Kidney tubule cell (primary cell): ENCODE results near the gene RFNG.

ENCODE experiments used
- DNase-seq: peaks from one replicate; pipeline ENCODE4 v3.0.0-alpha.2; 2018; ENCODE audit warnings: low spot score

Gene RFNG, protein sequence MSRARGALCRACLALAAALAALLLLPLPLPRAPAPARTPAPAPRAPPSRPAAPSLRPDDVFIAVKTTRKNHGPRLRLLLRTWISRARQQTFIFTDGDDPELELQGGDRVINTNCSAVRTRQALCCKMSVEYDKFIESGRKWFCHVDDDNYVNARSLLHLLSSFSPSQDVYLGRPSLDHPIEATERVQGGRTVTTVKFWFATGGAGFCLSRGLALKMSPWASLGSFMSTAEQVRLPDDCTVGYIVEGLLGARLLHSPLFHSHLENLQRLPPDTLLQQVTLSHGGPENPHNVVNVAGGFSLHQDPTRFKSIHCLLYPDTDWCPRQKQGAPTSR

DNA sequence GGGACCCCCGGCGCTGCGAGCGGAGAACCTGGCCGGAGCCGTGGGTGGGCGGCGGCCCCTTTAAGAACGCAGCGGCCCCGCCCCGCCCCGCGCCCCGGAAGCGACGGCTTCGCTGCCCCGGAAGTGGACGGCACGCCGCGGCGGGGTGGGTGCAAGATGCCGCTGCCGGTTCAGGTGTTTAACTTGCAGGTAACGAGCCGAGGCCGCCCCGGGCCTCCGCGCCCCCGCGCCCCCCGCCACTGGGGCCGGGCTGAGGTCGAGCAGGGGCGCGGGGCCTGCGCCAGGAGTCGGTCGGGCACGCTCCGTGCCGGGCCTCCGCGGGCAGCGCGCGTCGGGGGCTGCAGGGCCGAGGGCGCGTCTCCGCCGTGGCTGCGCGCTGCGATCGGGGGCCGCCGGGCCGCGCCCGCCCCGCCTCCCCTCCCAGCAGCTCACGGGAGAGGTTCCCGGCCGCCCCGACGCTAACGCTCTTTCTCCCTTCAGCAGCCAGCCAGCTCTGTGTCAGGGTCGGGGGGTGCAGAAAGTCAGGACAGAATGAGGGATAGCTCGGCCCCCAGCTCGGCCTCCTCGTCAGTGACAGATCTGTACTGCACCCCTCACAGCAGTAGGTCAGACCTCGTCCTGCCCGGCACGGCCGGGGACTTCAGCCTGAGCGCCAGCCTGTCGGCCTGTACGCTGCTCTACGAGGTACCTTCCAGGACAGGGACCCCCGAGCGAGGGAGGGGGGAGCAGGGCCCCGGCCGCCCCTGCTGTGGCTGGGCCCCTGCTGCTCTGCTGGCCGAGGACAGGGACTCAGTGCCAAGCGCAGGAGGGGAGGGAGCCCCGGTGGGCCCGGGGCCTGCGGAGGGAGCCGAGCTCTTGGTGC is at the start of gene RFNG, which contains the start of gene GPS1:
Gene RFNG, minus strand, starts transcription at position 36 of the 862 bp plus-strand sequence. CDS start 45 bp downstream, outside the sequence.
Gene GPS1, plus strand, starts transcription at position 123 of the 862 bp plus-strand sequence. Its CDS starts 34 bp downstream, at position 157.
- peak; percentile 69 for DNase-seq

DNA sequence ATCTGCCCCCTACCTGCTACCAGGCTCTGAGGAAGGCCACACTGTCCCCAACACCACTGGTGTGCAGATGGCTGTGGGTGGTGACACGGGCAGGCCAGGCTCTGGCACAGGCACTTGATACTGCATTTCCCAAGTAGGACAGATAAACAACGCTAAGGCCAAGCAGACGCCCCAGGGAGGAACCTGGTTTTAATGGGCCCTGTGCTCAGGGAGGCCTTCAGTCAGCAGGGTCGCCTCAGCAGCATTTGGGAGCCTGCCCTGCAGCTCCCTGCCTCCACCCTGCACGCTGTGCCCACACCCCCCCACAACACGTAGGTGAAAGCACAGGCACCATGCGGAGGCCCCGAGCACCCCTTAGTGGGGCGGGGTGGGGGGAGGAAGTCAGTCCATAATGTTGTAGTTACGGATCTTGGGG is 49.7 kb upstream of the RFNG start:
- no peak for DNase-seq

DNA sequence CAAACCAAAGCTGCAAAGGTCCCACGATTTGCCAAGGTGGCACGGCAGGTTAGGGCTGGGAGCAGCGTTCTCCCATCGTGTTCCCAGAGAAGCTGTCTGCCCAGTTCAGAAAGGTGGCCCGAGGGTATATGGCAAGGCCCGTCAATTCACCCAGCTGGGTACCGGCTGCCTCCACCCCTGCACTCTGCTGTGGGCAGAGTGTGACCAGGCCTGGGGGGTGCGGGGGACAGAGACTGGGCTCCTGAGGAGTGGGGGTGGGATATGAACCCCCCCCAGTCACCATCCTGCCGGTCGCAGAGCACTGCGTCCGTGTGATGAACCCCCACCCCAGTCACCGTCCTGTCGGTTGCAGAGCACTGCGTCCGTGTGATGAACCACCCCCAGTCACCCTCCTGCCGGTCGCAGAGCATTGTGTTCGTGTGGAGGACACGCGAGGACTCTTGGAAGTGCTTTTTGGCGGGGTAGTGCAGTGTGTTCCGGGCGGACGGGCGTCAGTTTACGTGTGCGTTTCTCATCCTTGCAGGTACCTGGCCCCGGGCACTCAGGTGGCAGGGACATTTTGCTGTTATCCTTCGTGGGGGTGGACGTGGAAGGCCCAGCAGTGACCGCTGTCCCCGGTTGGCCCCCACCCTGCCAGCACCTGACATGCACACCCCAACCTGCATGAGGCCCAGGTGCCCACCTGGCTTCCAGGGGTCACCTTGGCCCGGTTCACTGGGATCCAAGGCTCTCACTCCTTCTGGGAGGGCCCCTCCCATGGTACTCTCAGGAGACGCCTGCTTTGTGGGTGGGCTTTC is 49.1 kb upstream of the RFNG start:
- DNase-seq: no peak

DNA sequence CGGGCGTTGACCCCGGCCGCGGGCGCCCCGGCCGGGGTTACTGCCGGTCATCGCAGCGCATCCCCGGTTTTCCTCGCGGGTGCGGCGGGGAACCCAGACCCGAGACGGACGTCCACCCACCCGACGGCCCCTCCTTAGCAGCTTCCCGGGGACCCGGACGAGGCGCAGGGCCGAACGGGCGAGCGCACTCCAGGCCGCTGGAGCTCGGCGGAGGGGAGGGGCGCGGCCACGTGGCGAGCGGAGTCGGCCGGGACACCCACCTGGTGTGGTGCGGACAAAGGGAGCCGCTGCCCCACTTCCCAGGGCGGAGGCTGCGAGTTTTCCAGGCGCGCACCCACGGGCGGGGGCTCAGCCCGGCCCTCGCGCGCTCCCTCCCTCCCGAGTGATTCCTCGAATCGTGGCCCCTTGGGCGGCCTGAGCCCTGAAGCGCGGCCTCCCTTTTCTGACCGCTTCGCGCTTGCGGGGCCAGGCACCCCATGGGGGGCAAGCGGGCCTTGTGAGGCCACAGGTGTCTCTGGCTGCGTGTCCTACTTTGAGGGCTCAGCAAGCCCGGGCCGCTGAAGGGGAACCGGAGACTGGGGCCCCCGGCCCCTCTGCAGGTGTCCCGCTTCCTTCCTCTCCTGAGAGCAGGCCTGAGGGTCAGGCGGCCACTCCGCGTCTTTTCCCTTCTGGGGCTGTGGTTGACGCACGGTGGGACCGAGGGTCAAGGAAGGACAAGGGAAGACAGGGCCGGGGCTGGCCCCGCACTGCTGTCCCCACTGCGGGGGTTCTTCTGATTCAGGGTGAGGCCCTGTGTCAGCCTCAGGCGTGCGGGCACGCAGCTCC is 47.5 kb upstream of the RFNG start:
- DNase-seq: no peak

DNA sequence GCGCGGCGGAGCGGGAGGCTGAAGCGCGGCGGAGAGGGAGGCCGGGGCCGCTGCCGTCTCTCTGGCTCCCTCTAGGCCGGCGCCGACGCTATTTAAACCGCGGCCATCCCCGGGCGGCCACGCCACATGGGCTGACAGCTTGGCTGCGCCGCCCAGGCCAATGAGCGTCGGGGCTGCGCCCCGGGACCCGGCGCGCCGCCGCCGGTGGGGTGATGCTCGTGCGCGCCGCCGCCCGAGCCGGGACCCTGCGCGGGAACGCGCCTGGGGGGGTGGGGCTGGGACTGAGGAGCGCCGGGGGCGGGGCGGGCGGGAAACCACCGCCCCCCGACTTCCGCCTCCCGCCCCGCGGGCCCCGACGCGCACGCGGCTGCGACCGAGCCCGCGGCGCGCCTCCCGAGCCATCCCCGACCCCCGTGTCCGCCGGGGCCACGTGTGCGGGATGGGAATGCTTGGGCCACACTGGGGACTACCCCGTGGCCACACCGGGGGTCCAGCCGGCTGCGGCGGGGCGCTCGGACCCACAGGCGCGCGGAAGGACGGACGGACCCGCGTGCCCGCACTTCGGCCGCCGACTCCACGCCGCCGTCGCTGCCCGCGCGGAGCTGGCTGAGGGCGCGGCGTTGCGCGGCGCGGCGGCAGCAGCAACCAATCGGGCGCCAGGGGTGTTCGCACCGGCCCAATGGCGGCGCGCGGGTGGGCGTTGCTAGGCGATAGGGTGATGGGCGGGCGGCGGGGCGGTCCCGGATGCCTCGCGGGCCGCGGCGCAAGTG is 46.7 kb upstream of the RFNG start, which contains the start of gene FASN:
Gene FASN, minus strand, starts transcription at position 68 of the 770 bp plus-strand sequence. CDS start 1,791 bp downstream, outside the sequence.
- DNase-seq: peak; percentile 97

DNA sequence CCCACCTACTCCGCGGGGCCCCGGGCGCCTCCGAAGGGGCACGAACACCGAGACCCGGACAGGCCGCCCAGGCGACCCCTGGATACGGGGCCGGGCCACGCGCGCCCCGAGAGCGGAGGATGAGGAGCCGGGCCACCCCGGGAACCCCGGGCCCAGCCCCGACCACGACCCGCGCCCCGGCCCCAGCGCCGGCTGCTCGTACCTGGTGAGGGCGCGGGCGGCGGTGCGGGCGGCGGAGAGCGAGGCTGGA is 46.2 kb upstream of the RFNG start:
- no peak for DNase-seq

DNA sequence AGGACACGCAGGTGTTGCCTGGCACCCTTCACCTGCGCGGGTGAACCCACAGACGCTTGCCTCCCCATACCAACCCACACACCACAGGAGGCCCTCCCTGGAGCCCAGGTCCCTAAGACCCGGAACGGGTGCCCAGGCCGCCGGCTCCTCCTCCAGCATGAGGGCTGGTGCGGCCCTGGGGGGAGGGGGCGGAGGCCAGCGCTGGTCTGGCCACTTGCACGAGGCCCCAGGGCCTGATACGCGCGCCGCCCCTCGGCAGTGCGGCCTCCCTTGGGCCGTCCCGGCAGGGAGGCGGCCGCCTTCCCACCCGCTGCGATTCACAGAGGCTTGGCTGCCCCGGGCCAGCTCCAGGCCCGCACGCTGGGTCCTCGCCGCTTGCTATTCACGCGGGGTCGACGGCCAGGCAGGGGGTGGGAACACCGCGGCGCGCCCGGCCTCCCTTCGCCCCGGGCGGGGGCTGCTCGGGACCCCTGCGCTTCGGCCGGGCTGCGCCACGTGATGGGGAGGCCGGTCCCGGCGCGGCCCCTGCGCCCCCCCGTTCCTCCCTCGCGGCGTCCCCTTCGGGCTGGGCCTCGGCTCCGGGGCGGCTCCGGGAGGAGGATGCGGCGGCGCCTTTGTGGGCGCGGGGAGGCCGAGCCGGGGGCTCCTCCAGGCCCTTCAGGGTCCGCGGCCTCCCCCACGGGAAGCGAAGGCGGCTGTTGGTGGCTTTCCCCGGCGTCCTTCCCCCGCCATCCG is 45.7 kb upstream of the RFNG start:
- DNase-seq: peak; percentile 48

DNA sequence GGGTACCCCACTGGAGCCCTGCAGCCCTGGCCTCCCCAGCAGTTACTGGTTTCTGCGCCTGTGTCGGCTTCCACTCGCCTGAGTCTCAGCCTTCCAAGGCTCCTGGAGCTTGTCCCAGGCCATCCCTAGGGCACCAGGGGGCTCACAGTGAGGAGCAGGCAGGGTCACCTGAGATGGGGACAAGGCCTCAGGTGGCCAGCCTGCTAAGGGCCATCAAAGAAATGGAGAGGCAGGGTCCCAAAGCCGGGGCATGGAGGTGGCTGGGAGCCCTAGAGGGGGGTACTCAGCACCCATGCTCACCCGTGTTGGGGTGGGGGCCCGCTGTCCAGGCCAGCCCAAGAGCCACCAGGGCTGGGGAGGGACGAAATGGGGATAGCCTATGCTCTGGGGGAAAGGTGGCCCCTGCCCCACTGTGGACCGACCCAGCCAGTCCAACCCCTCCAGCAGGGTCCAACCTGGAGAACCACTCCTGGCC is 45.1 kb upstream of the RFNG start:
- DNase-seq: no peak

DNA sequence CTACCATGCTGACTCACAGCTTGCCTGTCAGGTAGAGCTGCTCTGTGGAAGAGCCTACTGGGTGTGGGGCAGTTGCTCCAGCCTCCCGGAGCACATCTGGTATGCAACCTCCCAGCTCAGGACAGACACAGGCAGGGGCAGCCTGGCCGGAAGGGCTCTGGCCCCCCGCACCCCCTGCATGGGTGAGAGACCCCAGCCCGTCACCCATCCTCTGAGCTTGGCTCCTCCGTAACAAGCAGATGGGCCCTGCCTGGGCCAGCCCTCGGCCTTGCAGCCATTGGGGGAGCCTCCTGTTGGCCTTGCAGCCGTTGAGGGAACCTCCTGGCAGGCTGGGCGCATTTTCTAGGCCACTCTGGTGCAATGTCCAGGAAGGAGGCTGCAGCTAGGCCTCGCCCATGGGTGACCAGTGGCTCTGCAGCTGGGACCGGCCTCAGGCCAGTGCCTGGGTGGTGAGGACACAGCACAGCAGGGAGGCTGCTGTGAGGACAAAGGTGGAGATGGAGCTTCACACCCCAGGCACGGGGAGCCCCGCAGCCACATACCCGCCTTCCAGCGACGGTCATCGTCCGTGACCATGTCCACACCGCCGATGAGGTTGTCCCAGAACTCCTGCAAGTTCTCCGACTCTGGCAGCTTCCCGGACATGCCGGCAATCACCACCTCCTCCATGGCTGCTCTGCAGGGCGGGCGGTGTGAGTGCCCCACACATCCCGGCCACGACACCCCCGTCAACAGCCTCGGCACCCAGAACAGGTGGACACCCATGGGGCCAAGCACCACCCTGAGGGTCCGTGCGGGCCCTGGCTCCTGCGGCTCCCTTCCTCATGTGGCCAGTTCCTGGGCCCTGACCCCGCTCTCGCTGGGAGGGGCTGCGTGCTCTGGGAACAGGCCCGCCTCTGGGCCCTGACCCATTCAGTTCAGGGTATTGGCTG is 44.4 kb upstream of the RFNG start:
- DNase-seq: no peak

DNA sequence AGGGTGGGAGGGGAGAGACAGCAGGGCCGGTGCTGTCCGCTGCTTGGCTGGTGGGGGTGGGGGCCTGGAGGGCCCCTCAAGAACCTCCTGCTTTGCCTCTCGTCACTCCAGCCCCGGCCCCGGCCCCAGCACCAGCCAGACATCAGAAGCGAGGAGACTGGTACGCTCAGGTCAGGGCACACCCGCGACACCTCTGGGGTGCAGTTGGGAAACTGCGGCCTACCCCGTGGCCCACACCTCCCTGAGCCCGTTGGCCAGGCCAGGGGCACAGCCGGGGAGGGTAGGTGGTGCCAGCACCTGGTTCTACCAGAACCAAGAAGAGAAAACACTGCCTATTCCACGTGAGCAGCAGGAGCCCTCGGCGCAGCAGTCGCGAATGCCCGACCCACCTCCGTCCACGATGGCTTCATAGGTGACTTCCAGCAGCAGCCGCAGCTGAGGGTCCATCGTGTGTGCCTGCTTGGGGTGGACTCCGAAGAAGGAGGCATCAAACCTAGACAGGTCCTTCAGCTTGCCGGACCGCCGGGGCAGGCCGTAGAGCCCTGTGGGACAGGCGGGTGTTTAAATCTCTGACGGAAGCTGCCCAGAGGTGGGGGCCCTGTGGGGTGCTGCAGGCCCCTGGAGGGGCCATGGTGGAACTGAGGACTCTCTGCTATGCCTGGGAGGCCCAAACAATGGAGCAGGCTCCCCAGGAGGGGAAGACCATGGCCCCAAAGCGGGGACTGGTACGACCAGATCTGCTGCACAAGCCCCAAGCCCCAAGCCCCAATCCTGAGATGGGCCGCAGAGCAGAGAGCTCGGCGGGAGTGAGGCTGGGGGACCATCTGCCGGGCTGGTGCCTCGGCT is 43.5 kb upstream of the RFNG start:
- no peak for DNase-seq

DNA sequence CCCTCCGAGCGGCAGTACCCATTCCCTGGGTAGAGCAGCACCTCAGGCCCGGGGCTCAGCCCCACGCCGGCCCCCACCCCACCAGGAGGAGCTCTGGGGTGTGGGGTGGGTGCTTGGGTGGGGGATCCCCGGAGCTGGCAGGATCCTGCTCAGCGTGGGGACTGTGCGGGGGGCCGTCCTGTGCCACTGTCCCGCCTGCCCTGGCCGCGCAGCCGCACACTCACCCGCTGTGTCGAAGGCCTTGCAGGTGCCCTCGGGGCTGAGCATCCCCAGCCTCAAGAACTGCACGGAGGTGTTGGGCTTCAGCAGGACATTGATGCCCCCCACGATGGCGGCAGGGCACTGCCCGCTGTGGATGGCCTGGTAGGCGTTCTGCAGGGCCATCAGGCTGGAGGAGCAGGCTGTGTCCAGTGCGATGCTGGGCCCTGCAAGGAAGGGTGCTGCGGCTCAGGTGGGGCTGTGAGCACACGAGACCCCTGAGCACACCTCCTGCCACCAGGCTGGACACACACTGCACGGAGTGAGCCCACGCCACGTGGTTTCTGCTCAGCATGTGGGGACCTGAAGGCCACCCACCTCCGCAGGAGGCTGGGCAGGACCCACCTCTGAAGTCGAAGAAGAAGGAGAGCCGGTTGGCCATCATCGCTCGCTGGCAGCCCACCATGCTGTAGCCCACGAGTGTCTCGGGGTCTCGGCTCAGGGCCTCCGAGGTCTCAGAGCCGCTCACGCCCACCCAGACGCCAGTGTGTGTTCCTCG is 41.6 kb upstream of the RFNG start:
- no peak for DNase-seq

DNA sequence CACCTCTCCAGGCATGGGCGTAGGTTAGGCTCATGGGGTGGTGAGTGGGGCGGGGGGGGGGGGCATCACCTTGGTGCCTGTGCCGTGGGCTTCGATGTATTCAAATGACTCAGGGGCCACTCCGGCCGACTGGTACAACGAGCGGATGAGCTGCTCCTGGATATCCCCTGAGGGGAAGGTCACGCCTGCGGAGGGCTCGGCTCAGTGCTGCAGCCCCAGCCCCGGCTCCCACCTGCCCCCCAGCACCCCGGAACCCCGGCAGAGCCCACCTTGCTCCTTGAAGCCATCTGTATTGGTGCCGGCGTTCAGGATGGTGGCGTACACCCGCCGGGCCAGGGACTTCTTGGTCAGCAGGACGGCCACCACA is 41.0 kb upstream of the RFNG start:
- DNase-seq: no peak

DNA sequence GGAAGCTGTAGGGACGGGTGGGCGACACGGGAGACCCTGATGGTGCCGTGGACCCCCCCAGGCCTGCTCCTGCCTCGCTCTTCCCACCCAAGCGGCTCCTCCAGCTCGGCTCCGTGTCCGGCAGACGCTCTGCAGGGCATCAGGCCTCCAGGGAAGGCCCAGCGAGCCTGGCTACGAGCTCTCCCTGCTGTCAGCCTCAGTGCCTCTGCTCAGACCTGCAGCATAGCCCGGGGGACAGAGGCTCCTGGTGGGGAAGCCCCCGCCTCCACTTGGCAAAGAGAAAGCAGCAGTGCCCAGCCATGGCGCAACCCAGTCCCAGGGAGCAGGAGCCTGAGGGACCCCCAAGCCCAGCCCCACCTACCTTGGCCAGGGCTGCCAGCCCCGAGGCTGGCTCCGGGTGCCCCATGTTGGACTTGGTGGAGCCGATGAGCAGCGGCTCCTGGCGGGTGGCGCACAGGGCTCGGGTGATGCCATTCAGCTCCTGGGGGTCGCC is 40.5 kb upstream of the RFNG start:
- DNase-seq: no peak

DNA sequence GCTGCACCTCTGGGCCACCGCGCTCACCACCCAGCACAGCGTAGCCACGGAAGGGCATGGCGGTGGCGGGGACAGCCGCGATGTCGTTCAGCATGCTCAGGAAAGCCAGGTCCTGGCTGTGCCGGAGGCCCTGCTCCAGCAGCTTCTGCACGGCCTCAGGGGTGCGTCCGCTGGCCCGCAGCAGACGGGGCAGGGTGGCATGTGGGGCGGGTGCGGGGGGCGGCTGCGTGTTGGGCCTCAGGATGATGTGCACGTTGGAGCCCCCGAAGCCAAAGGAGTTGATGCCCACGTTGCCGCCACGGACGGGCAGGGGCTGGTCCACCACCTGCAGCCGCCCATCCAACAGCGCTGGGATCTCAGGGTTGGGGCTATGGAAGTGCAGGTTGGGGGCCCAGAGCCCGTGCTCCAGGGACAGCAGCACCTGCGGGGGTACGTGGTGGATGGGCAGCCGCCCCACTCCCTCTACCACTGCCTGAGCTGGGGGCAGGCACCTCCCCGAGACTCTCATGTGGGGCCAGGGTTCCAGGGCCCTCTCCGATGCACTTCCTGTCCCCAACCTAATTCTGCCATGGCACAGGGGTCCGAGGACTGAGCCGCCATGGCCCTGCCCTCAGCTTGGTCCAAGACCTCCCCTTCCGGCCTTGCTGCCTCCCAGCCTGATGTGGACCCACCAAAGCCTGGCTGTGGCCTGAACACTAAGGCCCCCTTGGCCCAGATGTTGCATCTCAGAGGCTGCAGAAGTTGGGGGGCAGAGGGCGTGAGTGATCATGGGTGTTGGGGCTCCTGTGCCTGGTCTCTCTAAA is 39.9 kb upstream of the RFNG start:
- no peak for DNase-seq

DNA sequence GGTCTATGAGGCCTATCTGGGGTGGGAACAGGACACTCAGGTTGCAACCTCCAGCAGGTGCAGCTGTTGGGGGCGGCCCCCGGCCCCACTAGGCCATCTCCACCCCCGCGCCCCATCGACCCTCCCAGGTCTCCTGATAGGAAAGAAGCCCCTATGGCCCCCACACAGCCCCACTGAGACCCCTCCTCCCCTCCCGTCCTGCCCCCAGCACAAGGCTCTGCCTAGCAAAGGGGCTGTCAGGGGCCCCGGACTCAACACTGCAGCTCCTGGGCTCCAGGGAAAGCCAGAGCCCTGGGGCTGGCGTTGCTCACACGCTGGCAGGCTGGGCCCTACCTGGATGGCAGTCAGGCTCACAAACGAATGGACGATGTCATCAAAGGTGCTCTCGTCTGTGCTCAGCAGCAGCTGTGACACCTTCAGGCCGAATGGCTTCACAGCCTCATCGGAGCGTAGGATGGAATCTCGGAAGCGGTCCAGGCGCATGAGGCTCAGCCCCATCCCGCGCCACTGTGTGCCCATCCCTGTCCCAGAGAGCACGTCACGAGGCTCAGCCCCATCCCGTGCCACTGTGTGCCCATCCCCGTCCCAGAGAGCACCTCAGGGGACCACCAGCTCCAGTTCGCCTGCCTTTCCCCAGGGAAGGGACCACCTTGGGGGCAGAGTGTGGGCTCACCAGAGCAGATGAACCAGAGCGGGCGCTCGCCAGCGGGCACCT is 39.1 kb upstream of the RFNG start:
- DNase-seq: no peak
